Measurements from ENCODE around the gene UQCC2.

UQCC2 gene

DNA sequence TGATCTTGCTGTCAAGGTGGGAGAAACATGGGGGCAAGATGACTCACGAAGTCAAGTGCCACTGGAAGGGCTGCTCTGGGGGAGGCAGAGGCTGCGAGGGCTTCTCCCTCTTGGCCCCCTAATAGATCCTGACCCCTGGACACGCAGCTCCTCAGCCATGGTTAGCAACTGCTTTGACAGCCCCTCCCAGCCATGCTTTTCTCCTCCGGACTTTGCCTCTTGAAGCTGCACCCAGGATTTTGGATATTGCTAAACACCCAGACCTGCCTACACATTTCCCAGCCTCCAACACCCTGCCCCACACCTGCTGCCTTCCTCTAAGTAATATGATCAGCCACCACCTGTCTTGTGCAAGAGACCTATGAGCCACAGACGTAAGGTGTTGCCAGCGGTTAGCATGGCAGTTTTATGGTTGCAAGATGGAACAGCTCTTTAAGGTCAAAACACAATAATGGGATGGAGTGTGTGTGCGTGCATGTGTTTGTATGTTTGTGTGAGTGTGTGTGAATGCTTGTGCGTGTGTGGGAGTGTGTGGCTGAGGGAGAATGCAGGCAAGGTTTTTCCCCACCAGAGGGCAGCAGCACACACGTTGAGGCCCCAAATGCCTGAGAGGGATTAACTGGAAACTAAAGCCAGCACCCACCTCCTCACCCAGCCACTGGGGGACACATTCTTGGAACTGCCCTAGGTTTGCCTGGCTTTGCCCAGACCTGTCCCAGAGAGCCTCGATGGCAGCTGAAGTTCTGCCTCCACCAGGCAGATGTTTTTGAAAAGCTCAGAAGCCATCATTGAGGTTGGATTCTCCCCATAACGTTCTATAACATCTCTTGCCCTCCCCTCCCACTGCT, 32.7 kb upstream of the UQCC2 start:
- DNase-seq: peak; percentile 70

DNA sequence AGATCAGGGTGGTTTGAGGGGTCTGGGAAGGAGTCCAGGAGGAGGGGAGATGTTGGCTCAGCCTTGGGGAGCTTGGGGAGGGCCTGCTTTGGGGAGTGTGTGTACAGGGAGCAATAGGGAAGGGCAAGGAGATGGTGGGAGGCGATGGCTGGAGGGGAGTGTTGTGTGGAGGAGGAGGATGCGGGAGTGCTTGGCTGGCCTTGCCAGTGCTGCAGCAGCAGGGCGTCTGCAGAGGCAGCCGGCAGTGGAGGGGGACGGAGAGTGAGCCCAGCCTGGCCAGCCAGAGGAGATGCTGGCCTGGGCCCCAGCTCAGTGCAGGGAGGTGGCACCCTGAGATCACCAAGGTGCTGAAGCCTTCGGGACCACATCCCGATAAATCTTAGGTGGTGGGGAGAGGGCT, 31.3 kb upstream of the UQCC2 start:
- no peak for DNase-seq

DNA sequence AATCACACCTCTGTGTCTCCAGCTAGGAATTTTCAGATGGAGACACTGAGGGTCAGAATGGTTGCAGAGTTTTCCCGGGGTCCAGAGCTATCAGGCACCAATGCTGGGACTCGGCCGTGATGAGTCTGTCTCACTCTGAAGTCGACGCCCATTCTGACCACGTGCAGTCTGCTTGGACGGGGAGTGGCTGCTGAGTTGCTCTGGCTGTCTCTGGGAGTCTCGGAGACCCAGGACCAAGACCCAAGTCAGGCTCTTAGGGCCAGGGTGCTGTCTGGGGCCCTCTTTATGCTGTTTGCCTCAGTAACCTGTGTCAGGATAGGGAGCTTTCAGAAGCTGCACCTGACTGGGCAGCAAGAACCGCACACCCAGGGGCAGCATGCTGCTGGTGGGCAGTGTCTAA, 30.6 kb upstream of the UQCC2 start:
- no peak for DNase-seq

DNA sequence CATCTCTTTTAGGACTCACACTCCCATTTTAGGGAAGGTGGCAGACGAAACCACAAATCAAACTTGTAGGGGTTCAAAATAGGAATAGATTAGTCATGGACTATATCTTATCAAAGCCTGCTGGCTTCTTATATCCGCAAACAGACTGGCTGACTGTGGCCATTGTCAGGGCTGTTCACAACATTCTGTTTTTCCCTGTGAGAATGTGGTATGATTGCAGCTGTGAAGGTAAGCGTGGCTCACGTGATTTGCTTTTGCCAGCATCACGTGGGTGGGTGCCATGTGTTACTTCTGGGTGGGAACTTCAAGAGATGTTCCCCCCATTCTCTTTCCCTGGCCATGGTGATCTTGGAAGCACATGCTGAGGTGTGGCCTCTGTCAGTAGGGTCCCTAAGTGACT, 29.3 kb upstream of the UQCC2 start:
- DNase-seq: no peak

DNA sequence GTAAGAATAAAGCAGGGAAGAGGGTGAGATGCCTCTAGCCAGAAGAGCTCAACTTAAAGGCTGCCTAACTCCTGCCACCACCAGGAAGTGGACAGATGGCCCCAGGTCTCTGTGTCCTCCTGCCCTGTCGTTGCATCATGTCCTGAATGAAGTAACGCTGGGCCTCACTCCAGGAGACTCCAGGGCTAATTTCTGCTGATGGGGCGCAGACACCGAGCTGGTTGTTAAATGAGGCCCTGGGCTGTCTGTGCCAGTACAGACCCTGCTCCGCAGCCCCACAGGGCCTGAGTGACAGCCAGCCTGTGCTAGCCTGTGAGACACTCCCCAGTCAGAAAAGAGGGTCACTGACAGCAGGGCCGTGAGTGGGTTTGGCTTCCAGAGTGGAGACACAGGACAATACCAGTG, 28.7 kb upstream of the UQCC2 start:
- no peak for DNase-seq

DNA sequence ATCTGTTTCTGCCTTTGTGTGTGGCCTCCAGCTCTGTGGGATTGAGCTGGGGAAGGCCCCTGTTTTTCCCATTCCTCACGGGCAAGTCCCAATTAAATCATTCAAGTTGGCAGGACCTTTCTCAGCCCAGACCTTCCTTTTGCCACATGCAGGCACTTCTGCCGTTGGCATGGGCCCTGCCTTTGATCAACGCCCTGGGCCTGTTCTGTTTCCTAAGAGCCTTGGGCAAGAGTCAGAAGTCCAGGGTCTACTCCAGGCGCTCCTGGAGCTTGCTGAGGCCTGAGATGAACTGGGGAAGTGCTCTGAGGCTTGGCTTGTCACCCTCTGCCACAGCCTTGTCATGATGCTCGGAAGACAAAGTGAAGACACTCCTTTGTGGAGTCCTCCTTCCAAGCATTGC, 28.1 kb upstream of the UQCC2 start:
- no peak for DNase-seq

DNA sequence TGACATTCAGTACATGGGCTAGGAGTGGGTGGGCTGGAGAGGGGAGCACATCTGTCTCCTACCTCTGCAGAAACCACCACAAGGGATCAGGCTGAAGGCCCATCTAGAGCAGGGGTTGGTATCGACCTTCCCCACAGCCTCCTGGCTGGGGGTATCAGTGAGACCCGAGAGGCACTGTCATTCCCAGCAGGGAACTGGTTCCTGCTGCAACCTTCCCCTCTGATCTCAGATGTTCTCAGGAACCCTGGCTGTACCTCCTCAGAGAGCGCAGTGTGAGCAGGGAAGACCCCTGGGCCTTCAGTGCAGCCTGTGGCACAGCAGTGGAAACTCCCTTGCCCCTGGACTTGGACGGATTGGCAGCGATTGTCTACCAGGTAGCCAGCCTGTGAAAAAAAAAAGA, 27.4 kb upstream of the UQCC2 start:
- no peak for DNase-seq

DNA sequence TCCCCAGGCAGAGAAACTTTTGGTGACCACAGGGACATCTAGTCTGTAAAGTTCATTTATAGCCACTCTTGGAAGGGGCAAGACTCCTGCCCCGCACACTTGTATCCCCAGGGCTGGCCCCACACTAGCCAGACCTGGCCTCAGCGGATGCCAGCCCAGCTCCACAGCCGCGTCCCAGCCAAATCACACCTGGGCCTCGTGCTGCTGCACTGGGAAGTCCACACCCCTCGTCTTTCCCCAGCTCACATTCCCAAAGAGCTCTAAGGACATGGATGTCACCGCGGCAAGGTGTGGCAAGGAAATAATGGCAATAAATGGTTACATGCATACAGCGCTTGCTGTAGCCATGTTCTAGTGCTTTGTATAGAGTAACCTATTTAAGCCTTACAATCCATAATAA, 26.7 kb upstream of the UQCC2 start:
- DNase-seq: no peak

DNA sequence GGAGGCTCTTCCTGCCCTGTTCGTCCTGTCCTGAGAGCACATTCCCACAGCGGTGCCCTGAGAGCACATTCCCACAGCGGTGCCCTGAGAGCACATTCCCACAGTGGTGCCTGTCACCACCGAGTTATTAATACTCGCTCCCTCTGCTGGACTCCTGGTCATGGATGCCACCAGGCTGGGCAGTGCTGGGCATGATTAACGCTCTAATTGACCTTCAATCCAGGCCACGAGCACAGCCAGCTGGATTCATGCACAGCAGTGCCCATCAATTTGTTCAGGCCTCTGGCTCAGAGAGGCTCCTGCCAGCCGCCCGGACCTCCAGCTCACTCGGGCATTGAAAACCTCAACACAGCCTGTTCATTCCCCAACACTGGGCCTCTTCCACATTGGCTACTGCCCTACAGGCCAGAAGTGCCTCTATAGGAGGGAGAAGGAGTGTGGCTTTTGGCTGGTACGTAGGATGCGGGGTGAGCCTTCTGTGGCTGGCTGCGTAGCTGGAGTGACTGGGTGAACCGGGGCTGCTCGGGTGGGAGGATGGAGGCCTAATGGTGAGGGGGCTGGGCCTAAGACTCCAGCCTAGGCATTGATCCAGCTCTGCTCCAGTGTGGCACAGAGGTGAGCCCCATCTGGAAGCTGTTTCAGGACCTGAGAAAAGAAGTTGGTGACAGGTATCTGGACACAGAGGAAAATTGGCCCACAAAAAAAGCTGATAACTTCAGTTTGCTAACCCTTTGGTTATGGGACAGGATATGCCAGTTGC, 25.9 kb upstream of the UQCC2 start:
- no peak for DNase-seq

DNA sequence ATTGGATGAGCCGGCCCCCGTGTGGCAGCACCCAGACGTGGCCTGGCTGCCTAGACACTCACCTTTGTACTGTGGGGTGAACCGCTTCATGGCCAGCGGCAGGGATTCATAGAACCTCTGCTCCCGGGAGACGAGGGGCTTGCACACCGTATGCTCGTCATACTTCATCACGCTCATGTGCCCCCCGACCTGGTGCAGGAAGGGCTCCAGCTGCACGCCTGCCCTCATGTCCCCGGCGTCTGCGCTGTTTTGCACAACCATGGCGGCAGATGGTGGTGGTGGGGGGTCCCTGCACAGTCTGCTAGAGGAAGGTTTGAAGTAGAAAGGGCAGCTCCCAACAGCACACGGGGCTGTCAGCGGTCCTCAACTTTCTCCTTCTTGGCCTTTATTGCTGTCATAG, 23.7 kb upstream of the UQCC2 start:
- DNase-seq: no peak

DNA sequence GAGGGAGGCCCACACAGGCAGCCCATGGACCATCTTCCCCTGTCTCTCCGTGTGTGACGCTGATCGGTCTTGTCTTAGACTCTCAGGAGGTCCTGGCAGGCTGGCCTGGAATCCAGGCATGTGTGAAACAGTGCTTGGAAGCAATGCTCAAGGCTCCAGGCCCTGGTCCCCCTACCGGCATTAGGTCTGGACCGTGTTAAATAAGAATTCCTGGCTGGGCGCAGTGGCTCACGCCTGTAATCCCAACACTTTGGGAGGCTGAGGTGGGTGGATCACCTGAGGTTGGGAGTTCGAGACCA, 22.2 kb upstream of the UQCC2 start:
- no peak for DNase-seq

DNA sequence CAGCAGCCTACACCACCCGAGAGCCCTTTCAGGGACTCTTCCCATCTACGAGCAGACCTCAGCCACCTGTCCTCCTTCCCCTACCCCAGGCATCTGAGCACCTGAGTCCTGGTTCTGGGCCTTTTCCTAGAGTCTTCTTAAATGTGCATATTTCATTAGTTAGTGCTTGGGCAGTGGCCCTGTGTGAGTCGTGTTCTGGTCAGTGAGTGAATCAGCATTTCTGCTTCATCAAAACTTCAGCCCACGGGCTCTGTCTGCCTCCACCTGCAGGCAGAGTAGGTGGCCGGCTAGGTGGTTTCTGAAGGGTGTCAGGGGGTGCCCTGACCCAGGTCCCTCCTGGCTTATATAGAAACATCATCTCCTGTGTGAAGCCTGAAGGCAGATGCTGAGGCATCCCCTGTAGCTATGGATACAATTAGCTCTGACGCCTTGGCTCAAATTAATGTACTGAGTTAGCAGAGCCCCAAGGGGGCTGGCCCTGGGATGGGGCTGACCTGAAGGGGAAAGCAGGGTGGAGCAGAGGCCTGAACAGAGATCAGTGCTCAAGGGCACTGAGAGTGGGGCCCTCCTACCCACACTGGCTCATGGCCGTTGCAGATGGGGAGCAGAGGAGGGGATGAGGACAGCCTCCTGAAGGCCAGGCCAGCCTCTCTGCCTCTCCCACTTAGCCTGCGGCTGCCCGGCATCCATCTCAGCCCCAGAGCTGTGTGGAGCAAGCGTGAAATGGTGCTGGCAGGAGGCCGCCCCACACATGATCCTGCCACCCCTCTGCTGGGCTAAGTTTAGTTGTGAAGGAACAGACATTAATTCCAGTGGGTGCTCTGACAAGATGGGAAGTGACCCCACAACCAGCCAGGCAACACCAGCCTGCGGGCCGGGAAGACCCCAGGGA, 21.6 kb upstream of the UQCC2 start:
- DNase-seq: peak; percentile 18

DNA sequence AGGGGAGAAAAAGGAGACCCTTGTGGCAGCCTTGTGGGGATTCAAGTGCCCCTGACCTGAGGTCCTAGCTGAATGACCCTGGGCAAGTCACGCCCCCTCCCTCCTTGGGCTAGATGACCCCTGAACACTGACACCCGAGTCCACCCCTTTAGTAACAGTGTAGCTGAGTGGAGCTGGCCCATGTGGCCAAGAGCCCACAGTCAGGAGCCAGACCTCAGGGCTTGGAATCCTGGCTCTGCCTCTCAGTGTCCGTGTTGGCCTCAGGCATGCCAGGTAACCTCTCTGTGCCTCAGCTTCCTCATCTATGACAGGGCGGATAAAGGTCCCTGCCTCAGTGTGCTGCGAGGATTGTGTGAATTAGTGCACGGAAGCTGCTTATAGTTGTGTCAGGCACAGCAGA, 20.9 kb upstream of the UQCC2 start:
- DNase-seq: no peak

DNA sequence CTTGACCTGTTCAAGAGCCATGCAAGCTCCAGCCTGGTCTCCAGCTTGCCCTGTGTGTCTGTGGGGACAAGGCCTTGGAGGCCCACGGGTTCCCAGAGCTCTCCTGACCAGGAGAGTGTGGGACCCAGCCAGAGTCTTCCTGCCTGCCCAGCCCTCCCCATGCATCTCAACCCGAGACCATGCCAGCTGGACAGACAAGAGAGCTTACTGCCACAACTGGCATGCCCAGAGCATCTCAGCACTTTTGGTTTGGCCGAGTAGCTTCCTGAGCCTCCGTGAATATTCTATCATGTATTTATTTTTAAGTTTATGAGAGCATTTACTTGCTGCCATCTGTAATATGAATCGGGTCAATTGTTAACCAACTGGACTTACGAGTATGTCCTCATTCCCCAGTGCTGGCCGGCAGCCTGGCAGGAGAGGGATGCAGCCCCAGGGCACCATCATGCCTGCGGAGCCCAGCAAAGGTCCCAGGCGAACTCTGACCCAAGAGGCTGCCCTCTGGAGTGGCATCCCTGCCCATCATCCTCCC, 20.3 kb upstream of the UQCC2 start:
- DNase-seq: no peak

DNA sequence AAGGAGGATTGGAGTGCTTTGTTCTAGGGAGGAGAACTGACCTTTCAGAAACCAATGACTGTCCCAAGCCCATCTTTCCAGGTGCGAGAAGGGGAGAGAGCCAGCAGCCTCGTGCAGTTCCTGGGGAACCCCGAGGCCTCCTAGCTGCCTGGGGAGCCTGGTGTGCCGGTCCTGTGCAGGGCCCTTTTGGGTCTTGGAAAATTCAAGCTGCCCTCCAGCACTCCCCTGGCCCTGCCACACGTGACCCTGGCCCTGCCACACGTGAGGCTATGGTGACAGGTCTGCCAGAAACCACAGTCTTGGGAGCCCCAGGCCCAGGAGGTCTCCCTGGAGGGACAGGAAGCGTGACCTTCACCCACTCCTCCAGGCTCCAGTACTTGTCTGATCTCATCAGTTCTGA, 19.5 kb upstream of the UQCC2 start:
- no peak for DNase-seq

DNA sequence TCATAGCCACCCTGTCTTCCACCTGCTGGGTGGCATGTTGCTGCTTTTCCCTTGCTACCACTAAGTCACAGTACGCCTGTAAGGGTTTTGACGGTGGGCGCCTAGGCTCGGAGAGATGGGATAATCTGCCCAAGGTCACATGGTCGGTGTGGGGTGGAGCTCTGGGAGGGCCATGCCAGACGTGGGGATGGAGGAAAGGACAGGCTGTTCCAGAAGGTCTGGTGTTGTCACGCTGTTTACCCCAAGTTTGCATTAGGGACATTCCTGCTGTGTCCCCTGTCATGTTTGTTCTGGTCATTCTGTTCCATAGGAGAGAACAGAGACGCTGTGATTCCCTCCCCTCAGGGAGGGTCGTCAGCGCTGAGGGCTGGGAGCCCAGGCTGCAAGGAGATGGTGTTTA, 19.1 kb upstream of the UQCC2 start:
- DNase-seq: no peak

DNA sequence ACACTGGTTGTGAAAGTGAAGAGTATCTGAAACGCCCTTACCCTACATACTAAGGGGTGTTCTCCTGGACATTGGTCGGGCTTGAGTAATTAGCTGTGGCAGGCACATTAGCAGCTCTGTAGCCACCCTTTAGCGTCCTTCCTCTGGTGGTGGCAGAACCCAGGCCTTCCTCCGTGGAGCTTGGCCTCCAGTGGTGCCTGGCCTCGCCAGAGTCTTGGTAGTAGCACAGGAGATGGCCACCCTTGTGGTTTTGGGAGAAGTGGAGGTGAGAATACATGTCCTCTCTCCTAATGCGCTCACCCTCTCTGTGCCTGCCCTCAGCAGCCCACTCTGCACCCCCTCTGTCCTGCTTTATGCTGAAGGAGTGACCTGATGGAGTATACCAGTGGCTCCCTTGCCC, 17.6 kb upstream of the UQCC2 start:
- no peak for DNase-seq

DNA sequence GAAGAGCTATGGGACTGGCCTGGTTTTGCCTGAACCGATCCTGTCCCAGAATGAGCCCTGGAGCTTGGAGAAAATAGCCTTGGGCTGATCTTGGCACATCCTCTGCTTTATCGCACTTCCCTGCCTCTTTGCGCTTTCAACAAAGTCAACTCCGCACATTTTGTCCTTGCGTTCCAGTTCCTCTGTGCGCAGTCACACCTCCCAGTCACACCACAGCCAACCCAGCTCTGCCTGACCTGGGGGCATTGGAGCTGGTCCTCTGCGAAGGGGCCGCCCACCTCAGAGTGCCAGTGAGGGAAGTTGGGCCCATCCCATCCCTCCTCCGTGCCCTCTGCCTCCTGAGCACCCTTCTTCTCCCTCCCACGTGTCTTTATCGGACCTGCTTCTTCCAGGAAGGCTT, 16.9 kb upstream of the UQCC2 start:
- no peak for DNase-seq

DNA sequence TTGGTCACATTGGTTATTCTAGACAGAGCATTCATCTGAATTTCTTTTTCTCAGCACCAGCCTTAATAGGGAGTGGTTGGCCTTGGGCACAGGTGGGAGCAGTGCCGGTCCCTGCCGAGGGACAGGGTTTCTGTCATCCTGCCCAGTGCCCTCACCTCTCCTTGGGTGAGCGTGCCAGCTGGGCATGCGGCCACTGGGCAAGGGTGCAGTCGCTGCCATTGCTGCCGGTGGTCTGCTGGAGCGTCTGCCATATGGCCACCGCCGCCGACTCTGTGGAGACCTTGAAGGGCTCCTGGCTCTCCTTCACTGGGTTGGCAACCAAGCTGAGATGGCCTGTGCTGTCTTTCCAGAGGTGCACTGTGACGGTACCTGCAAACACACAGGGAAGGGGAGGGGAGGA, 16.4 kb upstream of the UQCC2 start:
- no peak for DNase-seq

DNA sequence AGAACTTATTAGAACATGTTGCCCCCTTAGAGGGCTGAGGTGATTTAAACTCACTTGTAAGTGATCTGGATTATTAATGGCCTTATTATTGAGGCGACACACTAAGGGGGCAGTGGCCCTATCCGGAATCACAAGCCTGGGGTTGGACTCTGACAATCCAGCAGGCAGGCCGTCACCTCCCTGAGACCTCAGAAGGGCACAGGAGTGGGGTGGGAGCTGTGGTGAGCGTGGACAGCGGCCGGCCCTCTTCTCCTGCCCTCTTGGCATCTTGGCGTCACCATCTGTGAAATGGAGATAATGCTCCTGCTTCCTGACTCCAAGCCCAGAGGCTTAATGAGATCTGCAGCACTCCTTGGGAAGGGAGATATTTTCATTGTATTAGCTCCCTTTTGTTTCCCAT, 15.6 kb upstream of the UQCC2 start:
- DNase-seq: no peak

DNA sequence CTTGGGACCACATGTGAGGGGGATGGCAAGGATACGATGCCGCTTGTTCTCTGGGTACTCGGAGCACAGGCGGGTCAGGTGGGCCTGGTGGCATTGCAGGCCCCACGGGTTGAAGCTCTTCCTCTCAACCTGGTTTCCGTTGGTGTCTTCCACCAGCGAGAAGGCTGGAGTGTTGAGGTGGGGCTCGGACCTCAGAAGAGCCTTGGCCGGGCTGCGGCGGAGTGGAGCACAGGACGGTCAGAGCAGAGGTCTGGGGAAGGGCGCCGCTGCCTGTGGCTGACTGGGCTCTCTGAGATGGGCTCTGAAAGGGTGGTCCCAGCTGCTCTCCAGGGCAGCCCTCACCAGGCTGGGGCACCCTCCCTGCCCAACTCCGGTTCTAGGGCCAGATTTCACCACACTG, 15.2 kb upstream of the UQCC2 start:
- no peak for DNase-seq

DNA sequence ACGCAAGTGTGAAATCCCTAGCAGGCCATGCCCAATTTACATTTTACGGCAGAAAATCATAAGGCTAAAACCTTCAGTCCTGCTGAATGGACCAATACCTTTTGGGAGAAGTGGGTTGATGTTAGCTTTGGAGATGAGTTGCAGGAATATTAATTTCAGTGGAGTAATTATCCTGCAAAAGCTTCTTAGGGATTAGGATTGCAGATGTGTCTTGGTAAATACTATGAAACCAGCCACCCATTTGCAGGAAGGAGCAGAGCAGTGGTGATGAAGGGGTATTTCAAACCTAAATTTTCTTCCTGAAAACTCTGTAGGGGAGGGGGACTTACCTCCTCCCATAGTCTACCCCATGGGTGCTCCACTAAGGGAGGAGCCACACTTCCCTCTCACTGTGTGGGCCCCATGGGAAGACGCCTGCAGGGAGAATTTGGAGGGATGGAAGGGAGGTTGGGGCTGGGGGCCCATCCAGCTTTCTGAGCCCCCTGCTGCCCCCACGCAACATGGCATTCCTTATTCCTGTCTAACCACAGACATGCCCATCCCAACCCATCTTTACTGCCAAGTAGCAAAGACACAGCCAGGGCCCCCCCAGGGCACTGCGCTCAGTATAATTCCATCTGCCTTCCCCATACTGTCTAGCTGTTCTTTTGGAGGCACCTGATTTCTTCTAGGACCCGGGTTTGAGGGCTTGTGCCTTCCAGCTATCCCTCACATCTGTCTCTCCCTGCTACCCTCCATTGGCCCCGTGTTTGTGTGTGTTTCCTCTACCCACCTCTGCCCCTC, 14.6 kb upstream of the UQCC2 start:
- no peak for DNase-seq

DNA sequence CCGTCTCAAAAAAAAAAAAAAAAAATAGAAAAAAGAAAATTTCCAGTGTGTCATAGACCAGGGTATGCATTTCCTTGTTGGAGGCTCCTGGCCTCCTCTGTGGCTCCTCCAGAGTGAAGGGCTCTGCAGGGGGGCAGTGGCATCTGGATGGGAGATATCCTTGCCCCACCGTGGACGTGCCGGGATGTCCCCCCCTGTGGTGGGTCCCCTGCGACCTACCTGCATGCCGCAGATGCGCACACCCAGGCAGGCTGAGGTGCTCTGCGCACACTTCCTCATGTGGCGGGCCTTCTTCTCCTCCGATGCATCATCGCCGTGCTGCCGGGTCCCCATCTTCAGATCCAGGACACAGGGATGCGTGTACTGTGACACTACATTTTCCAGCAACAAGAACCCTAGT, 13.7 kb upstream of the UQCC2 start:
- DNase-seq: no peak
